ENCODE measurements around the gene MYLK. TPM values are rescaled to one million over a fixed set of nuclear protein-coding genes. Genes with fewer than 3 reads are reported as not detected.

The MYLK gene
- total and polyA plus RNA-seq, 9 of the 15 experiments (the other 6 are each of a cell fraction or from before 2014, with no cell fraction given): 0.11 to 0.53 (median 0.18) TPM; not detected in 2

GRCh38 chr3:123684209-123684608 is 199.9 kb downstream of the MYLK start (continued):
- TF ChIP-seq ZNF280B (CRISPR knock-in tag; IDR thresholded peaks at IDR 0.05) (no peak), CHD2 (IDR thresholded peaks at IDR 0.05; ENCODE audit: low read depth, low read length) (no peak), ZEB2 (IDR thresholded peaks at IDR 0.05) (no peak), RFX7 (CRISPR knock-in tag; IDR thresholded peaks at IDR 0.05) (no peak), ZFP91 (CRISPR knock-in tag; IDR thresholded peaks at IDR 0.05) (no peak), KDM4B (IDR thresholded peaks at IDR 0.05; ENCODE audit: borderline replicate concordance in 2 of 2, low read depth in 1 of 2) (no peak), SNAPC5 (CRISPR knock-in tag; IDR thresholded peaks at IDR 0.05) (no peak), HNRNPL (IDR thresholded peaks at IDR 0.05; ENCODE audit: low read depth, low read length) (no peak), ZNF589 (CRISPR knock-in tag; IDR thresholded peaks at IDR 0.05; ENCODE audit: low read depth) (no peak), ZNF609 (CRISPR knock-in tag; IDR thresholded peaks at IDR 0.05; ENCODE audit: borderline replicate concordance) (no peak), ZNF717 (CRISPR knock-in tag; IDR thresholded peaks at IDR 0.05) (no peak), PML (IDR thresholded peaks at IDR 0.05; ENCODE audit: low read length) (no peak)
- TF ChIP-seq, protein P1, sequence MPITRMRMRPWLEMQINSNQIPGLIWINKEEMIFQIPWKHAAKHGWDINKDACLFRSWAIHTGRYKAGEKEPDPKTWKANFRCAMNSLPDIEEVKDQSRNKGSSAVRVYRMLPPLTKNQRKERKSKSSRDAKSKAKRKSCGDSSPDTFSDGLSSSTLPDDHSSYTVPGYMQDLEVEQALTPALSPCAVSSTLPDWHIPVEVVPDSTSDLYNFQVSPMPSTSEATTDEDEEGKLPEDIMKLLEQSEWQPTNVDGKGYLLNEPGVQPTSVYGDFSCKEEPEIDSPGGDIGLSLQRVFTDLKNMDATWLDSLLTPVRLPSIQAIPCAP (CRISPR knock-in tag; IDR thresholded peaks at IDR 0.05; ENCODE audit: borderline replicate concordance): no peak

Data from K562 (cell line).